ENCODE results near the gene SLC13A3.

GRCh38 chr20:46541229-46541935 is 109.9 kb downstream of the SLC13A3 start:
- TF ChIP-seq, protein P1, sequence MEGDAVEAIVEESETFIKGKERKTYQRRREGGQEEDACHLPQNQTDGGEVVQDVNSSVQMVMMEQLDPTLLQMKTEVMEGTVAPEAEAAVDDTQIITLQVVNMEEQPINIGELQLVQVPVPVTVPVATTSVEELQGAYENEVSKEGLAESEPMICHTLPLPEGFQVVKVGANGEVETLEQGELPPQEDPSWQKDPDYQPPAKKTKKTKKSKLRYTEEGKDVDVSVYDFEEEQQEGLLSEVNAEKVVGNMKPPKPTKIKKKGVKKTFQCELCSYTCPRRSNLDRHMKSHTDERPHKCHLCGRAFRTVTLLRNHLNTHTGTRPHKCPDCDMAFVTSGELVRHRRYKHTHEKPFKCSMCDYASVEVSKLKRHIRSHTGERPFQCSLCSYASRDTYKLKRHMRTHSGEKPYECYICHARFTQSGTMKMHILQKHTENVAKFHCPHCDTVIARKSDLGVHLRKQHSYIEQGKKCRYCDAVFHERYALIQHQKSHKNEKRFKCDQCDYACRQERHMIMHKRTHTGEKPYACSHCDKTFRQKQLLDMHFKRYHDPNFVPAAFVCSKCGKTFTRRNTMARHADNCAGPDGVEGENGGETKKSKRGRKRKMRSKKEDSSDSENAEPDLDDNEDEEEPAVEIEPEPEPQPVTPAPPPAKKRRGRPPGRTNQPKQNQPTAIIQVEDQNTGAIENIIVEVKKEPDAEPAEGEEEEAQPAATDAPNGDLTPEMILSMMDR (IDR thresholded peaks at IDR 0.05; ENCODE audit: insufficient read depth, low read length, poor library complexity, severe bottlenecking) = no peak
- no peak for TF ChIP-seq EZH2phosphoT487 (conservative IDR thresholded peaks at IDR 0.05; ENCODE audit: low read length)
